Dedifferentiated amniotic fluid mesenchymal stem cell (primary cell): ENCODE measurements around the gene HNRNPA2B1.
"Not testable (repeated sequence)": the region's sequence is repeated elsewhere in the genome, so short reads cannot be mapped to it uniquely, and the experiment has no call there.

Source experiments
- DNase-seq: peaks from one replicate; pipeline ENCODE4 v3.0.0-alpha.2; 2016; ENCODE audit errors: extremely low spot score

The HNRNPA2B1 gene

DNA sequence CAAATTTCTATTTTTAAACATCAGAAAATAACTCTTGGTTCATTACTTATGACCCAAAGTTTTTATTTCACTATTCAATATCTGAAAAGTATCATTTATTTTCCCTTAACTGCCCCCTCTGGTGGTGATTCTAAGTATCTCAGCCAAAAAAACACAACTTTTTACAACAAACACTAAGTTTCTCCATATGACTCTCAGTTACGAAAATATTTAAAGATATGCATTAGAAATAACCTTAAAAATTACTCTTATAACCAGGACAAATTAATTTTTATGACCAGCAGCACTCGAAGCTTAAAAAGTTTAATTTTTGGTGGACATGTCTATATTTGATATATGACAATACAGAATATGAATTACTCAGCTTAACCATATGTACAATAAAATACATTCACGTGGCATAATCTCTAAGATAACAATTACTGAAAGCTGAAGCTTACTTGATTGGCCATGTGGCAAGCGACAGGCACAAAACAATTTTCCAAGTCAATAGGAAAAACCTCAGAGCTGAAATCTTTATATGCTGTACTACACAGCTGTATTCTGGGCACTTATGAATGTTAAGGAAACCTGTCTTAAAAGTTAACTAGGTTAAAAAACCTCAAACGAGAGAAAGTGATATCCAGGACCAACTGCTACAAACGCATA lies 2.3 kb downstream of the HNRNPA2B1 start:
- peak; percentile 68 for DNase-seq

GRCh38 chr7:26197153-26198115 lies 3.1 kb downstream of the HNRNPA2B1 start:
- no peak for DNase-seq

DNA sequence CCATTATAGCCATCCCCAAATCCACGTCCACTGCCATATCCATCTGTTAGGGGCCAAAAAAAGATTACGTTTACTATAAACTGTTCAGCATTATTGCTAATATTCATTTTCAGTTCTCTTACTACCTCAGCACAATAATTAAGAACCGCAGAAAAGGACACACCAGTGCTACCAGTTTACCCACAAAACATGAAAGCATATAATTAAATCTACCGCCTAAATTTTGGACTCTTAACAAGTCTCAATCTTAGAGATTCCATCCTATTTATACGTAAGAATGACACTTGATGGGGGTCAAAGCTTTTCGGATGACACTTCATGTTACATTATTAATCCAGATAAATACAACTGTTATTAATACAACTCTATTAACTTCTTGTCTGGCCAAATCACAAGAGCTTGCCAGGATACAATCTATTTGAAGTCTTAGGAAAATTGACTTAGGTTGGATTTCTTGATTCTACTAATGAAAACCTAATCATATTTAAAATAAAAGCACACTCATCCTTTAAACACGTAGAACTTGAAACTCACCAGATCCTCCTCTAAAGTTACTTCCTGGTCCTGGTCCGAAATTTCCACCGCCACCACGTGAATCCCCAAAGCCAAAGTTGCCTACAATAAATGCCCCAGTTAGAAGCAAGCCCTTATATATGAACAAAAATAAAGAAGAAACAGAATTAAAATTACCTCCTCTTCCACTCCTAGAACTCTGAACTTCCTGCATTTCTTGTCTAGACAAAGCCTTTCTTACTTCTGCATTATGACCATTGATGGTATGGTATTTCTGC lies 4.5 kb downstream of the HNRNPA2B1 start:
- no peak for DNase-seq

DNA sequence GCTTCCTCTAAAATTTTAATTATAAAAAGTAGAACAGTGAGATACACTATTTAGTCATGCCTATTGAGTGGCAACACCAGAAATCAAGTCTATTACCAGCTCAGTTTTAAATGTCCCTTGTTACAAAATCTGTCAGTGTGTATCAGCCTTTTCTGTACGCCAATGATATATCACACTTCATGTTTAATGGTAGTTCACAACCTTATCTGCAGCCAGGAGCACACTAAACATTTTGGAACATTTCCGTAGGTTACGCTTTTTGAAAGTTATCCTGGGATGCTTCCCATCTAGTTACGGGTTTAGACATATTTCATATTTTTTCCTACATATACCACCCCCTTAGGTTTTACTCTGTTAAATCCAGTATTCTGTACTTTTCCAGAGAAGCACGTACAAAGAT lies 5.4 kb downstream of the HNRNPA2B1 start:
- DNase-seq: no peak

DNA sequence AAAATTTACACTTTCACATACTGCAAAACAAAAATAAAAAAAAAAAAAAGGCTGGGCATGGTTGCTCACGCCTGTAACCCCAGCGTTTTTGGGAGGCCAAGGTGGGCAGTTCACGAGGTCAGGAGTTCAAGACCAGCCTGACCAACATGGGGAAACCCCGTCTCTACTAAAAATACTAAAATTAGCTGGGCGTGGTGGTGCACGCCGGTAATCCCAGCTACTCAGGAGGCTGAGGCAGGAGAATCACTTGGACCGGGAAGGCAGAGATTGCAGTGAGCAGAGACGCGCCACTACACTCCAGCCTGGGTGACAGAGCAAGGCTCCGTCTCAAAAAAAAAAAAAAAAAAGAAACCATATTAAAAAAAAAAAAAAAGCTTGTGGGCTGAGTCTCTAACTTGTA lies 5.8 kb downstream of the HNRNPA2B1 start:
- DNase-seq: not testable (repeated sequence)

- no peak for DNase-seq
Measured at GRCh38 chr7:26193432-26194207, 6.9 kb downstream of the HNRNPA2B1 start.

DNA sequence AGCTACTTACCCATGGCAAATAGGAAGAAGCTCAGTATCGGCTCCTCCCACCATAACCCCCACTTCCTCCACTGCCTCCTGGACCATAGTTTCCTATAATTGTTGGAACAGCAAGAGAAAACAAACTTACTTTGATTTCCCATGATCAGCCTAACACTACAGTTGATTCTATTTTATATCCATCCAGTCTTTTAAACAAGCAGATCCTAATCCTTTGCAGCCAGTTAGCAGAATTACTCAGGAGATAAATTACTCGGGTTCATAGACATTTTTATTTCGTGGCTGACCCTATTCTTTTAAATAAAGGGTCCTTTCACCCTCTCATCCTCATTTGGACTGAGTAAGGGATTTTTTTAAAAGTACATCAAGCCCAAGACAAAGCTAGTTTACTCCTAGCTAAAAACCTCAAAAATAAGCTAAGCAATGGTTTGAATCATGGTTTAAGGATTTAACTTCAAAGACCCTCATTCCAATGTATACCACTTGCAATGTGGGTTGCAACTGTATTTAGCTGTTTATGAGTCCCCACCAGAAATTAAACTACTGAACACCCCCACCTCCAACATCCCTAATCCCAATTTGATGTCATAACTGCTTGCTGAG lies 8.0 kb downstream of the HNRNPA2B1 start:
- DNase-seq: no peak

DNA sequence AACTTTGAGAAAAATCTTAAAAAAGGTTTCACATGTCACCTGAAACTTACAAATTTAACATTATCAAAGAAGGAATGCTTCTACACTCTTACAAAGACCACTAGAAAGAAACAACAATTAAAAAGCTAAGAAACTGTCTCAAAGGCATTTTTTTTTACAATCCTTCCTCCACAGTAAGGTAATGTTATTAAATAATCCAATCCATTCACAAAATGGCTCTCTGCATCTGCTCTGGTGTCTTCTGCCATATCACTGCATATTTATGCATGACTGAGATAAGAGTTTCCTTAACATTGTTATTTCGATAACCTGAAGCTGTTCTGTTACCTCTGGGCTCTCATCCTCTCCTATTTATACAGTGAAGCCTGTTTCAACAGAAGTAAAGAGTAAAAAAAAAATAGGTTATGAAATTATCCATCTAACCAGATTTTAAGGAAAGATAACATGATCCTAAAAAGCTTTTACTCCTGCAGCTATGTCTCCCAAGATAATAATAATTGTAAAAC lies 8.5 kb downstream of the HNRNPA2B1 start:
- DNase-seq: no peak

DNA sequence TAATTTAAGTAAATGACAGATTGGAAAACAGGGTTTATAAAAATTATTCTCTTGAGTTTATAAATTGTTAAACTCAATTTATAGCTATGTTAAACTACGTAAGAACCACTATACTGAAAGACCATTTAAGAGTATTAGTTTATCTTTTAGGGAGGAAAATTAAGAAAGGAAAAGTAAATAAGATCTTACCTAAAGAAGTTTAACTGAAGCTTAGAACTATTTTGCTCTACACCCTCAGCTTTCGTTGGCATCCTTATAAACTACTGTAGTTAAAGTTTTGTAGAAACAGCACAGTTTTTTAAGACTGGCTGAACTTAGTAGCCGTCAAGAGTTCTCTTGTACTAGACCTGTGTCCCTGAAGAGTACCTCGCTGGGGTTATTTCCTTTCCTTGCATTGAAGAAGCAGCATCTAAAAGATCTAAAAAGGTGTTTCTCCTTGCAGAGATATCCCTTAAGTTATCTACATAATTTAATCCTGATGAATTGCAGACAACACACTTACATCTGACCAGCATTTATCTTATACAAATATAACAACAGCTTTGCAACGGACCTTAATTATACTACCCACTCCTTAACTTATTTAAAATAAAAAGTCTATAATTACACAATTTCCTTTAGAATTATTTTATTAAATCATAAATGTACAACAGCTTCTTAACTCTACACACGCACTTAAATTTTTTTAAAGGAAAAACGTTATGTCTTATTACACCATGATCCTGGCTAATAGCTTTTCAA lies 9.1 kb downstream of the HNRNPA2B1 start:
- DNase-seq: no peak

GRCh38 chr7:26190417-26190869 lies 10.1 kb downstream of the HNRNPA2B1 start:
- DNase-seq: no peak

DNA sequence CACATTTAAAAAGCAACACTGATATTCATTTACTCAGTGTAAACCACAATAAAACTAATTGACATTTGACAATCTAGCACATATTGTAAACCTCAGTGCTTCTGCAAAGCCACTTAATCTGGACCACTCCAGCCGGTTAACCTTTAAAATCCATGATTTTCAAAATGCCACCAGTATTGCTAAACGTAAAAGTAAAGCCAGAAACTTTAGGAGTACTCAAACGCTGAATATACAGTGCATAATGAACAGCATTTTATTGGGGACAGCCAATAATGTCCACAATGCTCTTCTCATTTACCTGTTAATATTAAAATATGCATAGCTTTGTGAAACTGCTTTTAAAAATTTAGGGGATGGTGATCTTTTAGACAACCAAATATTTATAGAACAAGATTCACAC lies 10.8 kb downstream of the HNRNPA2B1 start:
- no peak for DNase-seq

DNA sequence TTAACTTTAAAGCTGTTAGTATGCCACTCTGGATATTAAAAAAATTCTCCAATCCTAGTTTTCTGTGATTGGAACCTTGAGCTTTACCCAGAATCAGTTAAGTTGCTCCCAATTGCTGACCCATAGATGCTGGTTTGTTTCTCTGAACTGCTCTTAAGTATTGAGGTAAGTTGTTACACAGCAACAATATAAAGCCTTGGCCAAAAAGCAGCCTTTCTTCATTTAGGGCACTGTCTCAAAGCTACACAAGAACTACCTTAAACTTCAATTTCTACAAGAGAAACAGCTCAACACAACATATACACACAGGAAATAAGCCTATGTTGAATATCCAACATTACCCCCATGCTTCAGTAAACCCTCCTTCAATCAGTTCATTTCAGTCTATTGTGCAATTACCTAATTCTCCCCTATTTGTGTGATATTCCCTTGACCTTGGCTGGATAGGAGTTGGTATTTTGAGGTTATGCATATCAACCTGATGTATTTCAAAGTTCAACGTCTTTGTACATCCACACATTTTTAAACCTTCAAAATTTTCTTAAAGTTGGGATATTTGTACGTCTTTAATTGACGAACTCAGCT lies 11.5 kb downstream of the HNRNPA2B1 start:
- DNase-seq: no peak

- DNase-seq: no peak
Measured at GRCh38 chr7:26188206-26188956, 12.2 kb downstream of the HNRNPA2B1 start.

DNA sequence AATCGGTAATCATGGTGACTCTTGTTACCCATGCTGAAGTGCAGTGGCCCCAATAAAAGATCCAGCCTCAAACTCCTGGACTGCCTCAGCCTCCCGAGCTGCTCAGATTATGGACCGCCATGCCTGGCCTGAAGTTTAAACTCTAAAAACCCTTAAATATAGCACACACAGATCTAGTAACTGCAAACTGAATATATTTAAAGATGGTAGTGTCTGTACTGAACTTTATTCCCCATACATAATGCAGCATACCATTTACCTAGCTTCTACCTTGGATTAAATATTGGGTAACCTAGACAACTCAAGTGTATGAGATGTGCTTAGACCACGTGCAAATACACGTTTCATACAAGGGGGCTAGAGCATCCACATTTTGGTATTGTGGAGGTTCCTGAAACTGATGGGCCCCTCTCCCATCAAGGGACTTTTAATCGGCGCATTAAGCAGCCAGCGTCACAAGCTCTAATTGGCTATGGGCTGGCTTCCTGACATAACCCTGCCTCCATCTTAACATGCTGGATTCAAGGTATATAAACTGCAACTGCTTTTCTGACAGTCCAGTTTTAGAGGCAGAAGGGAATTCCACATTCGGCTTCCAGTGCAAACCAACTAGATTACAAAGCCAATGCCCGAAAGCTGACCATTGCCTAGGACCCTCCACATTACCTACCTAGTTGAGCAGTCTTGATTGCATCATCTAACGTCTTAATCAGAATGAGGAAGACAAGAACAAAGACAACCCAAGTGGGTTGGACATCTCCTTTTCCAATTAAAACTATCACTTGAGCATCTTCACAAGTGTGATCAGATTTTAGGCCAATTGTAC lies 13.0 kb downstream of the HNRNPA2B1 start:
- no peak for DNase-seq

- no peak for DNase-seq
Measured at GRCh38 chr7:26186364-26187311, 13.9 kb downstream of the HNRNPA2B1 start.

GRCh38 chr7:26185844-26186180 lies 14.7 kb downstream of the HNRNPA2B1 start:
- DNase-seq: no peak
